HG02610 (cell line): ENCODE measurements around the gene STMN3.
"Not testable (repeated sequence)": the region's sequence is repeated elsewhere in the genome, so short reads cannot be mapped to it uniquely, and the experiment has no call there.

Experiments
- ATAC-seq: cut with Tn5 transposase; IDR thresholded peaks from one replicate; pipeline ENCODE4 v1.9.1; 2021; ENCODE audit warnings: mild to moderate bottlenecking, moderate library complexity; ENCODE audit not compliant: unreplicated experiment

STMN3 gene

GRCh38 chr20:63639093-63639975 lies 13.9 kb downstream of the STMN3 start:
- ATAC-seq, result no peak

GRCh38 chr20:63636752-63637628 lies 16.2 kb downstream of the STMN3 start:
- no peak for ATAC-seq

GRCh38 chr20:63635431-63636141 lies 17.6 kb downstream of the STMN3 start:
- peak; percentile 49 for ATAC-seq

- no peak for ATAC-seq
These were observed 19.5 kb downstream of the STMN3 start for GRCh38 chr20:63633732-63634131.

GRCh38 chr20:63631426-63631825 lies 21.8 kb downstream of the STMN3 start:
- ATAC-seq, result not testable (repeated sequence)

- ATAC-seq, result not testable (repeated sequence)
These were observed 22.3 kb downstream of the STMN3 start for GRCh38 chr20:63630956-63631355.

GRCh38 chr20:63628246-63628975 lies 24.8 kb downstream of the STMN3 start:
- no peak for ATAC-seq

GRCh38 chr20:63627751-63628245 lies 25.4 kb downstream of the STMN3 start:
- ATAC-seq, result no peak

- peak; percentile 67 for ATAC-seq
These were observed 26.0 kb downstream of the STMN3 start for GRCh38 chr20:63627129-63627750.

- peak; percentile 26 for ATAC-seq
These were observed 26.6 kb downstream of the STMN3 start, which contains the start of gene GMEB2 for GRCh38 chr20:63626424-63627128. TSS of gene GMEB2 (minus strand) at chr20:63627101. CDS start at chr20:63619397, 7,704 bp downstream.

- no peak for ATAC-seq
These were observed 27.3 kb downstream of the STMN3 start for GRCh38 chr20:63625771-63626423.

- ATAC-seq, result no peak
These were observed 28.7 kb downstream of the STMN3 start for GRCh38 chr20:63624486-63624885.

- no peak for ATAC-seq
These were observed 30.5 kb downstream of the STMN3 start for GRCh38 chr20:63622732-63623131.

- ATAC-seq, result no peak
These were observed 31.1 kb downstream of the STMN3 start for GRCh38 chr20:63622096-63622495.

GRCh38 chr20:63620991-63621390 lies 32.2 kb downstream of the STMN3 start:
- ATAC-seq, result no peak

GRCh38 chr20:63619505-63619904 lies 33.7 kb downstream of the STMN3 start:
- no peak for ATAC-seq

- no peak for ATAC-seq
These were observed 34.1 kb downstream of the STMN3 start for GRCh38 chr20:63619086-63619485.

- ATAC-seq, result no peak
These were observed 34.8 kb downstream of the STMN3 start for GRCh38 chr20:63618291-63618980.
